Measurements from ENCODE around the gene GLIS1. TPM values are rescaled to one million over a fixed set of nuclear protein-coding genes. Genes with fewer than 3 reads are reported as not detected.

The GLIS1 gene
- total RNA-seq, 1 experiment from 2014 or later = 0.13 TPM

- H3K4me1 ChIP-seq (ENCODE audit: insufficient read depth, low read length, poor library complexity, severe bottlenecking) = peaks cover 8% of the 10 kb centered on the region
- peak; percentile 28 for DNase-seq (ENCODE audit: low spot score)
- POLR2A ChIA-PET (ENCODE audit: low non-redundant PET) = no interaction called here
Measured at GRCh38 chr1:53696051-53696450, 42.9 kb downstream of the GLIS1 start.

GRCh38 chr1:53695116-53695515 lies 43.8 kb downstream of the GLIS1 start:
- no TSS peak for BruUV-seq (replicated peaks)
- no peak overlapping the region for H3K27ac ChIP-seq (ENCODE audit: low read depth, low read length, poor library complexity, severe bottlenecking)
- DNase-seq (ENCODE audit: low spot score) = no peak
- ChIA-PET POLR2A (ENCODE audit: low non-redundant PET) (no interaction called here), CTCF (no interaction called here)
- no peaks in the 10 kb centered on the region for H3K36me3 ChIP-seq (ENCODE audit: insufficient read depth, low read length, poor library complexity, severe bottlenecking)
- H3K4me3 ChIP-seq (ENCODE audit: low read depth, low read length, poor library complexity, severe bottlenecking) = no peak overlapping the region
- TF ChIP-seq EZH2 (IDR thresholded peaks at IDR 0.05; ENCODE audit: borderline replicate concordance, low read depth, low read length, poor library complexity, severe bottlenecking) = no peak
- no peak for TF ChIP-seq CTCF (conservative IDR thresholded peaks at IDR 0.05; ENCODE audit: low read depth, low read length)
- no peaks in the 10 kb centered on the region for H3K27me3 ChIP-seq (replicated peaks; ENCODE audit: insufficient read depth, low read depth, low read length, poor library complexity)
- intact Hi-C loops (cut with micrococcal nuclease; ENCODE audit: unreplicated experiment) = no loop called here
- no peaks in the 10 kb centered on the region for H3K9me3 ChIP-seq (ENCODE audit: low read depth, low read length, poor library complexity, severe bottlenecking)
- H3K4me1 ChIP-seq (ENCODE audit: insufficient read depth, low read length, poor library complexity, severe bottlenecking) = peaks cover 8% of the 10 kb centered on the region

More at GRCh38 chr1:53696051-53696450, 42.9 kb downstream of the GLIS1 start:
- Histone ChIP-seq H3K9me3 (ENCODE audit: low read depth, low read length, poor library complexity, severe bottlenecking) (no peaks in the 10 kb centered on the region), H3K36me3 (ENCODE audit: insufficient read depth, low read length, poor library complexity, severe bottlenecking) (no peaks in the 10 kb centered on the region), H3K27me3 (replicated peaks; ENCODE audit: insufficient read depth, low read depth, low read length, poor library complexity) (no peaks in the 10 kb centered on the region), H3K27ac (ENCODE audit: low read depth, low read length, poor library complexity, severe bottlenecking) (no peak overlapping the region), H3K4me3 (ENCODE audit: low read depth, low read length, poor library complexity, severe bottlenecking) (no peak overlapping the region)
- BruUV-seq (replicated peaks) = no TSS peak
- intact Hi-C loops (cut with micrococcal nuclease; ENCODE audit: unreplicated experiment) = no loop called here
- CTCF ChIA-PET = no interaction called here
- no peak for TF ChIP-seq EZH2 (IDR thresholded peaks at IDR 0.05; ENCODE audit: borderline replicate concordance, low read depth, low read length, poor library complexity, severe bottlenecking)

- H3K36me3 ChIP-seq (ENCODE audit: insufficient read depth, low read length, poor library complexity, severe bottlenecking) = no peaks in the 10 kb centered on the region
- H3K27ac ChIP-seq (ENCODE audit: low read depth, low read length, poor library complexity, severe bottlenecking) = no peak overlapping the region
- no TSS peak for BruUV-seq (replicated peaks)
- no peak for DNase-seq (ENCODE audit: low spot score)
- H3K9me3 ChIP-seq (ENCODE audit: low read depth, low read length, poor library complexity, severe bottlenecking) = no peaks in the 10 kb centered on the region
- H3K4me3 ChIP-seq (ENCODE audit: low read depth, low read length, poor library complexity, severe bottlenecking) = no peak overlapping the region
- POLR2A ChIA-PET (ENCODE audit: low non-redundant PET) = no interaction called here
- intact Hi-C loops (cut with micrococcal nuclease; ENCODE audit: unreplicated experiment) = no loop called here
- peaks cover 8% of the 10 kb centered on the region for H3K4me1 ChIP-seq (ENCODE audit: insufficient read depth, low read length, poor library complexity, severe bottlenecking)
- CTCF ChIA-PET = no interaction called here
- TF ChIP-seq CTCF (conservative IDR thresholded peaks at IDR 0.05; ENCODE audit: low read depth, low read length) (no peak), EZH2 (IDR thresholded peaks at IDR 0.05; ENCODE audit: borderline replicate concordance, low read depth, low read length, poor library complexity, severe bottlenecking) (no peak)
- no peaks in the 10 kb centered on the region for H3K27me3 ChIP-seq (replicated peaks; ENCODE audit: insufficient read depth, low read depth, low read length, poor library complexity)
Measured at GRCh38 chr1:53694718-53695091, 44.3 kb downstream of the GLIS1 start.

Measured in A673 (cell line).